Loucy (cell line): Measurements from ENCODE around the gene CPA3.

Source experiments
- EZH2phosphoT487 ChIP-seq: fragments of 200-600 bp; IDR thresholded peaks from 2 replicates; pipeline ENCODE4 v1.6.1; 2018; ENCODE audit warnings: antibody characterized with exemption, mild to moderate bottlenecking, moderate library complexity, borderline replicate concordance
- TF ChIP-seq, protein P1 (sequence below): fragments of 200-600 bp; sonication (generic); conservative IDR thresholded peaks from 2 replicates; pipeline ENCODE4 v1.5.1; 2014; ENCODE audit warnings: mild to moderate bottlenecking, antibody characterized with exemption, low read length

DNA sequence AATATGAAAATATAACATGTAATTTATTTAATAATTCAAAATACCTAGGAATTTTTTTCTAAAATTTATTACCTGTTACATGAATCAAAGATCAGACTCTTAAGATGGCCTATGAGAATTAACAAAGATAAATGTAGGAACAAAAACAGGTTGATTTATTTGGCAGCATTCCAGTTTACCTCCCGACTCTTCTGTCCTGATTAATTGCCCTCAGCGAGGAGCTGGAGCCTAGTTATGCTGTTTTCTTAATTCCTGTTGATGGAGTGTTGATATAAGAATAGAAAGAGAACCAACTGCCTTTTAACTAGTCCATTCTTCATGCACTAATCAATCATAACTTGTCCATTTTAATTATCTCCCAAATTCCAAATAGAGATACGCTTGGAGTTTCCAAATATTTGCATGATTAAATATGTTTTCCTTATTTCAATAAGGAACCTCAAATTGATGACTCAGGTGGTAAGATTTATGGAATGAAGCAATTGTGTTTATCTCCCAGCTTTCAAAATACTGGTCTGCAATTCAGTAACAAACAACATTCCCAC lies 48.0 kb upstream of the CPA3 start:
- TF ChIP-seq, protein P1, sequence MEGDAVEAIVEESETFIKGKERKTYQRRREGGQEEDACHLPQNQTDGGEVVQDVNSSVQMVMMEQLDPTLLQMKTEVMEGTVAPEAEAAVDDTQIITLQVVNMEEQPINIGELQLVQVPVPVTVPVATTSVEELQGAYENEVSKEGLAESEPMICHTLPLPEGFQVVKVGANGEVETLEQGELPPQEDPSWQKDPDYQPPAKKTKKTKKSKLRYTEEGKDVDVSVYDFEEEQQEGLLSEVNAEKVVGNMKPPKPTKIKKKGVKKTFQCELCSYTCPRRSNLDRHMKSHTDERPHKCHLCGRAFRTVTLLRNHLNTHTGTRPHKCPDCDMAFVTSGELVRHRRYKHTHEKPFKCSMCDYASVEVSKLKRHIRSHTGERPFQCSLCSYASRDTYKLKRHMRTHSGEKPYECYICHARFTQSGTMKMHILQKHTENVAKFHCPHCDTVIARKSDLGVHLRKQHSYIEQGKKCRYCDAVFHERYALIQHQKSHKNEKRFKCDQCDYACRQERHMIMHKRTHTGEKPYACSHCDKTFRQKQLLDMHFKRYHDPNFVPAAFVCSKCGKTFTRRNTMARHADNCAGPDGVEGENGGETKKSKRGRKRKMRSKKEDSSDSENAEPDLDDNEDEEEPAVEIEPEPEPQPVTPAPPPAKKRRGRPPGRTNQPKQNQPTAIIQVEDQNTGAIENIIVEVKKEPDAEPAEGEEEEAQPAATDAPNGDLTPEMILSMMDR = no peak
- no peak for TF ChIP-seq EZH2phosphoT487
